GM12878 (cell line): ENCODE measurements around the gene ARID3A. TPM values are rescaled to one million over a fixed set of nuclear protein-coding genes. Genes with fewer than 3 reads are reported as not detected.

Experiments
- ATAC-seq: fragments of 200-7000 bp; cut with Tn5 transposase; 3 replicates; pipeline ENCODE4 v1.9.1; 2020; ENCODE audit warnings: mild to moderate bottlenecking, moderate library complexity
- BruUV-seq: library from RNA; stranded (reverse); fragments of 400-500 nt; replicated peaks from 2 replicates; lab custom pipeline; 2021; lab: Mats Ljungman, UMichigan
- CTCF ChIA-PET: fragments of 300-600 bp; sonication (Branson Sonifier 250); formaldehyde crosslinking; extraction: SDS; loops from one replicate; lab custom pipeline; 2021; ENCODE audit warnings: inconsistent platforms; lab: Yijun Ruan, JAX
- POLR2A ChIA-PET: fragments of 350-600 bp; formaldehyde crosslinking; extraction: SDS; loops from one replicate; lab custom pipeline; 2021; ENCODE audit warnings: inconsistent platforms; lab: Charles Lee
- RAD21 ChIA-PET: fragments of 300-600 bp; sonication (Branson Sonifier 250); formaldehyde crosslinking; loops from one replicate; lab custom pipeline; 2023; ENCODE audit warnings: antibody characterized with exemption; ENCODE audit not compliant: unreplicated experiment; lab: Charles Lee
- SMC1A ChIA-PET: fragments of 300-600 bp; sonication (Branson Sonifier 250); formaldehyde crosslinking; loops from one replicate; lab custom pipeline; 2023; ENCODE audit not compliant: unreplicated experiment, uncharacterized antibody; lab: Charles Lee
- DNase-seq: peaks from one replicate; pipeline ENCODE4 v3.0.0-alpha.2; 2011; ENCODE audit warnings: low read depth, low spot score
- FAIRE-seq: peaks from 3 replicates; lab custom pipeline; 2011; peaks lifted over from hg19 to GRCh38; lab: Jason Lieb, UNC
- H2AFZ ChIP-seq: 2 replicates; pipeline ENCODE4 v1.6.0; 2011; ENCODE audit warnings: low read depth, low read length, control low read depth; ENCODE audit not compliant: control insufficient read depth
- H3K27ac ChIP-seq: 2 replicates; pipeline ENCODE4 v1.5.1; 2011; ENCODE audit warnings: control low read depth; ENCODE audit not compliant: control insufficient read depth, insufficient read depth
- H3K27me3 ChIP-seq, 2 experiments: replicated peaks in 1 of 2; 2 replicates each; pipeline versions ENCODE4 v1.6.0 to v1.6.1; 2011; ENCODE audit warnings: low read length in 1 of 2; ENCODE audit not compliant: control insufficient read depth in 2 of 2, insufficient read depth in 2 of 2
- H3K36me3 ChIP-seq, 2 experiments: 2 replicates each; pipeline ENCODE4 v1.5.1; 2011; ENCODE audit warnings: low read length in 1 of 2; ENCODE audit not compliant: control insufficient read depth in 2 of 2, insufficient read depth in 2 of 2
- H3K4me1 ChIP-seq: 2 replicates; pipeline ENCODE4 v1.6.1; 2011; ENCODE audit warnings: mild to moderate bottlenecking, low read length, moderate library complexity, mixed read lengths; ENCODE audit not compliant: control insufficient read depth, insufficient read depth
- H3K4me2 ChIP-seq: 2 replicates; pipeline ENCODE4 v1.6.0; 2011; ENCODE audit warnings: control low read depth; ENCODE audit not compliant: control insufficient read depth, insufficient read depth
- H3K4me3 ChIP-seq: fragments of 200-600 bp; sonication (generic); 2 replicates; pipeline ENCODE4 v1.5.1; 2016
- H3K79me2 ChIP-seq: 2 replicates; pipeline ENCODE4 v1.6.0; 2011; ENCODE audit warnings: low read length; ENCODE audit not compliant: control insufficient read depth, insufficient read depth
- H3K9ac ChIP-seq: 2 replicates; pipeline ENCODE4 v1.8.0; 2011; ENCODE audit warnings: low read length, control low read depth, mixed read lengths; ENCODE audit not compliant: control insufficient read depth, insufficient read depth
- H3K9me3 ChIP-seq: replicated peaks from 3 replicates; pipeline ENCODE4 v1.5.1; 2011; ENCODE audit warnings: mild to moderate bottlenecking, low read length; ENCODE audit not compliant: control insufficient read depth, insufficient read depth
- H4K20me1 ChIP-seq: 2 replicates; pipeline ENCODE4 v1.6.0; 2011; ENCODE audit not compliant: control insufficient read depth, insufficient read depth
- BACH1 ChIP-seq: fragments of 450-650 bp; IDR thresholded peaks from 2 replicates; pipeline ENCODE4 v1.6.1; 2017; ENCODE audit warnings: mild to moderate bottlenecking, borderline replicate concordance
- E4F1 ChIP-seq: fragments of 450-650 bp; IDR thresholded peaks from 2 replicates; pipeline ENCODE4 v1.6.1; 2018; ENCODE audit warnings: borderline replicate concordance, mild to moderate bottlenecking; ENCODE audit not compliant: partially characterized antibody
- LARP7 ChIP-seq: fragments of 450-650 bp; IDR thresholded peaks from 2 replicates; pipeline ENCODE4 v1.6.1; 2017; ENCODE audit warnings: mild to moderate bottlenecking
- WGBS: methylation state at CpG from one replicate; pipeline ENCODE4 v1.1.6; 2016; ENCODE audit warnings: low lambda C conversion rate; ENCODE audit not compliant: insufficient replicate concordance, insufficient coverage; ENCODE audit errors: missing lambda C conversion rate; 5-methylcytosine and 5-hydroxymethylcytosine counted together
- in situ Hi-C: fragments of 300-500 bp; cut with MboI; formaldehyde crosslinking; loops from 9 replicates; pipeline ENCODE4 v1.14.3; 2018; ENCODE audit warnings: mixed read lengths
- intact Hi-C: fragments of 100-400 bp; cut with micrococcal nuclease; formaldehyde crosslinking; loops from one replicate; pipeline ENCODE4 v1.14.2; 2022; ENCODE audit not compliant: unreplicated experiment
- polyA plus RNA-seq, 11 experiments: library from polyadenylated mRNA; depleted of rRNA in 4 of 11; unstranded in 6 of 11; stranded (reverse) in 5 of 11; fragments of >200 nt; fragmentation: Nextera tagmentation in 4 of 11; fragmentation: Illumina TruSeq in 1 of 11; extraction: Ambion mirVana in 4 of 11; extraction: Trizol in 1 of 11; gene quantifications; 1 replicate in 1 of 11; 2 replicates in 10 of 11; pipeline versions ENCODE4 v1.2.1 to v1.2.3, GENCODE V29; 2011 to 2016; ENCODE audit warnings: inconsistent platforms in 2 of 11, missing spikeins in 2 of 11, low read depth in 1 of 11
- total RNA-seq, 4 experiments: library from RNA; depleted of rRNA in 3 of 4; stranded (reverse); fragments of >200 nt in 3 of 4; fragmentation: Illumina TruSeq in 1 of 4; extraction: Trizol in 1 of 4; gene quantifications; 2 replicates each; pipeline versions ENCODE4 v1.2.1 to v1.2.3, GENCODE V29; 2013 to 2021

The ARID3A gene
- total and polyA plus RNA-seq, 10 of the 15 experiments (the other 5 are each of a cell fraction or from before 2014, with no cell fraction given): 0.76 to 70.0 (median 16.7) TPM

- H3K27me3 ChIP-seq: no peaks in the 10 kb centered on the region
- intact Hi-C loops: no loop called here
- TF ChIP-seq LARP7 (0 out of 2 replicates have a peak, but pooled peaks have one; percentile 20), E4F1 (no peak), BACH1 (no peak)
- H3K4me1 ChIP-seq: peaks cover 32% of the 10 kb centered on the region
- POLR2A ChIA-PET: interaction anchor here (0.8 to 1.7 kb wide), 9 partner anchors 9 to 224 kb away, joined by 3 to 9 read pairs (median 3); partner anchors contain the start of genes ARHGAP45 and WDR18
- H2AFZ ChIP-seq: no peak overlapping the region
- FAIRE-seq (no peak), DNase-seq (no peak), ATAC-seq (no peak)
- peak overlapping the region; percentile 48 for H3K4me2 ChIP-seq
- H4K20me1 ChIP-seq: peaks cover 6% of the 10 kb centered on the region; the same call in 1 of the 2 replicates
- H3K4me3 ChIP-seq: peak overlapping the region; percentile 83
- CTCF ChIA-PET: interaction anchor here (0.6 to 1.9 kb wide), 5 partner anchors 35 to 250 kb away, joined by 3 to 6 read pairs (median 4); partner anchors contain the start of genes CIRBP and WDR18
- H3K27ac ChIP-seq: peak overlapping the region; percentile 99
- H3K36me3 ChIP-seq: peaks cover 0 to 4% of the 10 kb centered on the region in 2 experiments; a peak in 2 of 4 replicates
- peak overlapping the region; percentile 94 for H3K9ac ChIP-seq
- SMC1A ChIA-PET: interaction anchor here (0.5 to 2.0 kb wide), 5 partner anchors 8 to 114 kb away, joined by 3 to 8 read pairs (median 4); partner anchors contain the start of gene WDR18
- 3% methylated on average over 18 of the region's 18 CpGs for WGBS
- no peaks in the 10 kb centered on the region for H3K9me3 ChIP-seq
- in situ Hi-C loops: no loop called here
- RAD21 ChIA-PET: interaction anchor here (0.7 to 1.4 kb wide), 5 partner anchors 9 to 69 kb away, joined by 3 to 5 read pairs (median 3); partner anchors contain the start of genes ARHGAP45 and WDR18
- H3K79me2 ChIP-seq: peaks cover 65% of the 10 kb centered on the region
- BruUV-seq: no TSS peak
These were observed 93.8 kb downstream of the ARID3A start for GRCh38 chr19:1019616-1019961.
